ENCODE measurements around the gene HIKESHI.

DNA sequence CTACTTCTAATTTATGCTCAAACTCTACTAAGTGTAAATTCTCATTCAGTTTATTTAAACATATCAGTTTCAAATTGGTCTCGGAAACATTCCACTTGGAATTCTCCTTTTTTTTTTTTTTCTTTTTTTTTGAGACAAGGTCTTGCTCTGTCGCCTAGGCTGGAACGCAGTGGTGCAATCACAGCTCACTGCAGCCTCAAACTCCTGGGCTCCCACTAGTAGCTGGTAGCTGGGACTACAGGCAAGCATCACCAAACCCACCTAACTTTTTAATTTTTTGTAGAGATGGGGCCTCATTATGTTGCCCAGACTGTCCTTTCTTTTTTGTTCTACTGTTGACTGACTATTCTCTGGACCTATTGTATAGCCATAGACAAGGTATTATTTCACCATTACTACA, 39.3 kb downstream of the HIKESHI start:
- TF ChIP-seq, protein P1, sequence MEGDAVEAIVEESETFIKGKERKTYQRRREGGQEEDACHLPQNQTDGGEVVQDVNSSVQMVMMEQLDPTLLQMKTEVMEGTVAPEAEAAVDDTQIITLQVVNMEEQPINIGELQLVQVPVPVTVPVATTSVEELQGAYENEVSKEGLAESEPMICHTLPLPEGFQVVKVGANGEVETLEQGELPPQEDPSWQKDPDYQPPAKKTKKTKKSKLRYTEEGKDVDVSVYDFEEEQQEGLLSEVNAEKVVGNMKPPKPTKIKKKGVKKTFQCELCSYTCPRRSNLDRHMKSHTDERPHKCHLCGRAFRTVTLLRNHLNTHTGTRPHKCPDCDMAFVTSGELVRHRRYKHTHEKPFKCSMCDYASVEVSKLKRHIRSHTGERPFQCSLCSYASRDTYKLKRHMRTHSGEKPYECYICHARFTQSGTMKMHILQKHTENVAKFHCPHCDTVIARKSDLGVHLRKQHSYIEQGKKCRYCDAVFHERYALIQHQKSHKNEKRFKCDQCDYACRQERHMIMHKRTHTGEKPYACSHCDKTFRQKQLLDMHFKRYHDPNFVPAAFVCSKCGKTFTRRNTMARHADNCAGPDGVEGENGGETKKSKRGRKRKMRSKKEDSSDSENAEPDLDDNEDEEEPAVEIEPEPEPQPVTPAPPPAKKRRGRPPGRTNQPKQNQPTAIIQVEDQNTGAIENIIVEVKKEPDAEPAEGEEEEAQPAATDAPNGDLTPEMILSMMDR (IDR thresholded peaks at IDR 0.05): no peak
- no peak for TF ChIP-seq ZFX (IDR thresholded peaks at IDR 0.05; ENCODE audit: borderline replicate concordance)

Measured in 22Rv1 (cell line).